Stimulated activated CD4-positive, alpha-beta T cell treated with anti-CD3 and anti-CD28 coated beads, Interleukin-4, amount 100 ng/mL, for 24 hours (primary cell): ENCODE measurements around the gene PCDHB2.
"Not testable (repeated sequence)": the region's sequence is repeated elsewhere in the genome, so short reads cannot be mapped to it uniquely, and the experiment has no call there.

Experiments used
- DNase-seq: peaks from one replicate; pipeline ENCODE4 v3.0.0-alpha.2; 2020

Gene PCDHB2

DNA sequence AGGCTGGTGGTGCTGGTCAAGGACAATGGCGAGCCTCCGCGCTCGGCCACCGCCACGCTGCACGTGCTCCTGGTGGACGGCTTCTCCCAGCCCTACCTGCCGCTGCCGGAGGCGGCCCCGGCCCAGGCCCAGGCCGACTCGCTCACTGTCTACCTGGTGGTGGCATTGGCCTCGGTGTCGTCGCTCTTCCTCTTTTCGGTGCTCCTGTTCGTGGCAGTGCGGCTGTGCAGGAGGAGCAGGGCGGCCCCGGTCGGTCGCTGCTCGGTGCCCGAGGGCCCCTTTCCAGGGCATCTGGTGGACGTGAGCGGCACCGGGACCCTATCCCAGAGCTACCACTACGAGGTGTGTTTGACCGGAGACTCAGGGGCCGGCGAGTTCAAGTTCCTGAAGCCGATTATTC lies 42.9 kb downstream of the PCDHB2 start:
- DNase-seq = not testable (repeated sequence)
